GM23248 (cell line): ENCODE measurements around the gene RPE. TPM values are rescaled to one million over a fixed set of nuclear protein-coding genes. Genes with fewer than 3 reads are reported as not detected.

Experiments used
- DNase-seq: peaks from one replicate; pipeline ENCODE4 v3.0.0-alpha.2; 2015
- H2AFZ ChIP-seq: fragments of 200-600 bp; sonication (generic); 2 replicates; pipeline ENCODE4 v1.6.1; 2016; ENCODE audit warnings: antibody characterized with exemption
- H3F3A ChIP-seq: fragments of 200-600 bp; sonication (generic); 2 replicates; pipeline ENCODE4 v1.6.1; 2016; ENCODE audit warnings: mild to moderate bottlenecking, antibody characterized with exemption, mixed run types; ENCODE audit not compliant: insufficient read depth
- H3K27ac ChIP-seq: fragments of 200-600 bp; sonication (generic); 2 replicates; pipeline ENCODE4 v1.5.1; 2016; ENCODE audit warnings: mild to moderate bottlenecking
- H3K27me3 ChIP-seq: fragments of 200-600 bp; sonication (generic); replicated peaks from 2 replicates; pipeline ENCODE4 v1.6.1; 2016; ENCODE audit warnings: mild to moderate bottlenecking; ENCODE audit not compliant: insufficient read depth
- H3K36me3 ChIP-seq: fragments of 200-600 bp; sonication (generic); 2 replicates; pipeline ENCODE4 v1.6.1; 2016; ENCODE audit warnings: low read depth, mild to moderate bottlenecking
- H3K4me1 ChIP-seq: fragments of 200-600 bp; sonication (generic); 2 replicates; pipeline ENCODE4 v1.6.1; 2016; ENCODE audit warnings: mild to moderate bottlenecking; ENCODE audit not compliant: insufficient read depth
- H3K4me2 ChIP-seq: fragments of 200-600 bp; sonication (generic); one replicate; pipeline ENCODE4 v1.6.1; 2016; ENCODE audit warnings: mild to moderate bottlenecking; ENCODE audit not compliant: unreplicated experiment
- H3K4me3 ChIP-seq: fragments of 200-600 bp; sonication (generic); 2 replicates; pipeline ENCODE4 v1.5.1; 2016; ENCODE audit warnings: mild to moderate bottlenecking
- H3K79me2 ChIP-seq: fragments of 200-600 bp; sonication (generic); 2 replicates; pipeline ENCODE4 v1.6.1; 2016; ENCODE audit warnings: mild to moderate bottlenecking; ENCODE audit not compliant: insufficient read depth
- H3K9ac ChIP-seq: fragments of 200-600 bp; sonication (generic); 2 replicates; pipeline ENCODE4 v1.6.1; 2016; ENCODE audit warnings: mild to moderate bottlenecking
- H3K9me2 ChIP-seq: fragments of 200-600 bp; sonication (generic); 2 replicates; pipeline ENCODE4 v1.6.1; 2016; ENCODE audit warnings: mixed run types, mild to moderate bottlenecking, moderate library complexity; ENCODE audit not compliant: insufficient read depth
- H3K9me3 ChIP-seq: fragments of 200-600 bp; sonication (generic); one replicate; pipeline ENCODE4 v1.6.1; 2017; ENCODE audit warnings: low read depth
- H4K20me1 ChIP-seq: fragments of 200-600 bp; sonication (generic); 2 replicates; pipeline ENCODE4 v1.6.0; 2016; ENCODE audit not compliant: insufficient read depth
- EZH2 ChIP-seq: fragments of 200-600 bp; sonication (generic); IDR thresholded peaks from 2 replicates; pipeline ENCODE4 v1.6.1; 2018; ENCODE audit warnings: antibody characterized with exemption, mild to moderate bottlenecking; ENCODE audit not compliant: insufficient read depth, poor library complexity, severe bottlenecking
- EZH2phosphoT487 ChIP-seq: fragments of 200-600 bp; sonication (generic); IDR thresholded peaks from 2 replicates; pipeline ENCODE4 v1.6.1; 2018; ENCODE audit warnings: antibody characterized with exemption, moderate library complexity, mild to moderate bottlenecking, low read depth; ENCODE audit not compliant: insufficient read depth
- WGBS, 2 experiments: methylation state at CpG; one replicate each; pipeline ENCODE4 v1.1.6; 2015 to 2017; ENCODE audit warnings: low lambda C conversion rate in 2 of 2, low coverage in 1 of 2; ENCODE audit errors: missing lambda C conversion rate in 2 of 2; 5-methylcytosine and 5-hydroxymethylcytosine counted together
- in situ Hi-C: fragments of 300-500 bp; cut with MboI; formaldehyde crosslinking; loops from 2 replicates; pipeline ENCODE4 v1.15.0; 2020
- polyA plus RNA-seq: library from polyadenylated mRNA; unstranded; fragments of >200 nt; fragmentation: Nextera tagmentation; extraction: Ambion mirVana; gene quantifications from 2 replicates; pipeline ENCODE4 v1.2.1, GENCODE V29; 2016
- total RNA-seq: library from RNA; depleted of rRNA; stranded (reverse); fragments of >200 nt; shearing (Covaris generic); gene quantifications from 2 replicates; pipeline ENCODE4 v1.2.3, GENCODE V29; 2014

The RPE gene
- total and polyA plus RNA-seq, 2 experiments from 2014 or later, result 51.4 to 100.0 TPM

DNA sequence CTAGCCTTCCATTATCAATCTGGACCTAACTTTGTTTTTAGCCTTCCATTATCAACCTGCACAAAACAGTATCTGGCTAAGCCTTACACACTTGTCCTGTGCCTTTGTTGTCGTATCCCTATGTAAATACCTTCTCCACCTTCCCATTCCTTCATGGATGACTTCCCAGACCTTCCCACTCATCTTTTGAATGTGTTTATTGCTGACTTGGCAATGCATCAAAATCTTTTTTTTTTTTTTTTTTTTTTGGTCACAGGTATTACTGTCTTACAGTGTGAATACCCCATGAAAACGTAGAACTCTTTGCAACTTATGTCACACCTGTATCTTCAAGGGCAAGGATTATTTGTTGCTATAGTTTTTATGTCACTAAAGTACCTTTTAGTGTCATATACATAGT, 25.7 kb downstream of the RPE start:
- H3K79me2 ChIP-seq, result no peaks in the 10 kb centered on the region
- H3F3A ChIP-seq, result peaks cover 5% of the 10 kb centered on the region; the same call in 1 of the 2 replicates
- H3K4me1 ChIP-seq, result no peaks in the 10 kb centered on the region
- no peak overlapping the region for H3K27ac ChIP-seq
- H2AFZ ChIP-seq, result no peak overlapping the region
- no peaks in the 10 kb centered on the region for H3K9me2 ChIP-seq
- no peak for TF ChIP-seq EZH2phosphoT487
- no peak for TF ChIP-seq EZH2
- no peak for DNase-seq
- no peaks in the 10 kb centered on the region for H3K27me3 ChIP-seq
- no peaks in the 10 kb centered on the region for H3K9me3 ChIP-seq
- H3K4me2 ChIP-seq, result no peak overlapping the region
- 97 to 100% methylated on average over 2 of the region's 2 CpGs for WGBS, 2 experiments
- no peak overlapping the region for H3K4me3 ChIP-seq
- no peaks in the 10 kb centered on the region for H4K20me1 ChIP-seq
- in situ Hi-C loops, result no loop called here
- H3K9ac ChIP-seq, result no peak overlapping the region
- peaks cover 16% of the 10 kb centered on the region for H3K36me3 ChIP-seq

DNA sequence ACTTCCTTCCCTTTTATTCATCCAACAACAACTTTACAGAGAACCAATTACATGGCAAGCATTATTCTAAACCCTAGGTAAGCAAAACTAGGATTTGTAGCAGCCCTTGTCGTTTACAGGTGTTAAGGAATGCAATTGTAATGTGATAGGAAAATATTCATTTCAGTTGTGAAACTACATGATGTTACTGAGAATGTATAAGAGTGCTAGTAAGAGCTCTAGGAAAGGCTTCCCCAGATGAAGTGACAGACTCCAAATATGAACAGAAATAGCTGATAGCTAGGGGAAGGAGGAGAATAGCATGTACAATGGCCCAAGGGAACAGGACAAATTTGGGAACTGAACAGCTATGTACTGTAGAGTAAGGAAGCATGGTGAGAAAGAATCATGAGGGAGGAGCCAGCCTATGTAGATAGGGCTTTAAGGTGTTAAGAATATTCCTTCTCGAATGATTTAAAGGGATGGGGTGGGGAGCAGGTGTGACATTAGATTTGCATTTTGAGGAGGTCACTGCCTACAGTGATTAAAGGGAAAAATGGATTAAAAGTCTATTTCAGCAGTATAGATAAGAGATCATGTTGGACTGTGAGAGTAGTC, 31.7 kb downstream of the RPE start:
- Histone ChIP-seq H3K9me2 (no peaks in the 10 kb centered on the region), H3K4me1 (no peaks in the 10 kb centered on the region), H3K9me3 (no peaks in the 10 kb centered on the region), H3K4me2 (no peak overlapping the region), H3K27ac (no peak overlapping the region), H3K79me2 (no peaks in the 10 kb centered on the region), H3K4me3 (no peak overlapping the region), H2AFZ (no peak overlapping the region), H3K27me3 (no peaks in the 10 kb centered on the region), H3K9ac (no peak overlapping the region), H4K20me1 (no peaks in the 10 kb centered on the region), H3K36me3 (no peaks in the 10 kb centered on the region), H3F3A (peaks cover 5% of the 10 kb centered on the region; the same call in 1 of the 2 replicates)
- WGBS, 2 experiments, result 95% methylated on average over 2 of the region's 2 CpGs
- in situ Hi-C loops, result no loop called here
- DNase-seq, result no peak
- TF ChIP-seq EZH2phosphoT487, result no peak
- no peak for TF ChIP-seq EZH2

DNA sequence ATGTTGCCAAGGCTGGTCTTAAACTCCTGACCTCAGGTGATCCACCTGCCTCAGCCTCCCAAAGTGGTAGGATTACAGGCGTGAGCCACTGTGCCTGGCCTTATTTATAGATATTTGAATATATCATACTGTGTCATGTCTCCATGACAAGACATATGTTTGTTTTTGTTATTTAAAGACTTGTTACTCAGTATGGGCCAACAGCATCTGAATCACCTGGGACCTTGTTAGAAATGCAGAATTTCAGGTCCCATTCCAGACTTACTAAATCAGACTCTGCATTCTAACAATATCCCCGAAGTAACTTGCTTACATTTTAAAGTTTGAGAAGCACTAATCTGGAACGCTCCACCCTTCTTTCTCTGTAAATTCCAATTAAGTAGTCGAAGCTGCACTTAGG, 33.2 kb downstream of the RPE start:
- H2AFZ ChIP-seq, result no peak overlapping the region
- H3F3A ChIP-seq, result no peaks in the 10 kb centered on the region
- H3K9ac ChIP-seq, result no peak overlapping the region
- H3K4me3 ChIP-seq, result no peak overlapping the region
- H3K79me2 ChIP-seq, result no peaks in the 10 kb centered on the region
- no peak overlapping the region for H3K4me2 ChIP-seq
- H3K4me1 ChIP-seq, result no peaks in the 10 kb centered on the region
- 97 to 98% methylated on average over 4 of the region's 4 CpGs for WGBS, 2 experiments
- H3K9me2 ChIP-seq, result no peaks in the 10 kb centered on the region
- H3K27me3 ChIP-seq, result no peaks in the 10 kb centered on the region
- H4K20me1 ChIP-seq, result no peaks in the 10 kb centered on the region
- in situ Hi-C loops, result no loop called here
- H3K9me3 ChIP-seq, result no peaks in the 10 kb centered on the region
- TF ChIP-seq EZH2phosphoT487 (no peak), EZH2 (no peak)
- DNase-seq, result no peak
- H3K27ac ChIP-seq, result no peak overlapping the region
- H3K36me3 ChIP-seq, result 0 out of 2 replicates have a peak, but pooled peaks cover 3% of the 10 kb centered on the region

DNA sequence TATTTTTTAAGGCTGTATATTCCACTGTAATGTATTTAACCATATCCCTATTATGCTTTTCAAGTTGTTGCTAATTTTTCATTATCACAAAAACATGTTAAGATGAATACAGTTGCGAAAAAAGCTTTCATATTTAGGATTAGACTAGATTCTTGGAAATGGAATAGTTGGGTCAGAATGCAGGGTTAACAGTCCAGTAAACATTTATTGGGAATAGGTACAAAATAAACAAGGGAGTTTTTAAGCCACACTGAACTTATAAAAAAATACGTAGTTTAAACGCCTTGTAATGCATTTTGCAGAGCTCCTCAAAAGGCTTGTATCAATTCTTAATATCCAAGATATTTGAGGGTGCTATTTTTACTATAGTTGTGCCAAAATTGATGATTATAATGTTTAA, 35.6 kb downstream of the RPE start:
- Histone ChIP-seq H3K4me1 (no peaks in the 10 kb centered on the region), H4K20me1 (no peaks in the 10 kb centered on the region), H3K27me3 (no peaks in the 10 kb centered on the region), H3K9ac (no peak overlapping the region), H3K4me3 (no peak overlapping the region), H3F3A (no peaks in the 10 kb centered on the region), H3K9me3 (no peaks in the 10 kb centered on the region), H3K9me2 (no peaks in the 10 kb centered on the region), H3K4me2 (no peak overlapping the region), H3K27ac (no peak overlapping the region), H3K79me2 (no peaks in the 10 kb centered on the region), H3K36me3 (0 out of 2 replicates have a peak, but pooled peaks cover 4% of the 10 kb centered on the region), H2AFZ (no peak overlapping the region)
- 100% methylated on average over 3 of the region's 3 CpGs for WGBS, 2 experiments
- no peak for TF ChIP-seq EZH2
- DNase-seq, result no peak
- in situ Hi-C loops, result no loop called here
